Endothelial cell of umbilical vein (primary cell): ENCODE data around the gene RARS1. TPM values are rescaled to one million over a fixed set of nuclear protein-coding genes. Genes with fewer than 3 reads are reported as not detected.

ENCODE experiments used
- BruUV-seq: library from RNA; stranded (reverse); fragments of 400-500 nt; replicated peaks from 2 replicates; lab custom pipeline; 2021; lab: Mats Ljungman, UMichigan
- CTCF ChIA-PET: fragments of 300-600, 350-600 bp; sonication (Branson Sonifier 250); formaldehyde crosslinking; loops from one replicate; lab custom pipeline; 2021; ENCODE audit warnings: antibody characterized with exemption, inconsistent platforms; lab: Charles Lee
- POLR2A ChIA-PET: fragments of 300-600, 350-600 bp; sonication (Branson Sonifier 250); formaldehyde crosslinking; loops from one replicate; lab custom pipeline; 2021; ENCODE audit warnings: antibody characterized with exemption, inconsistent platforms; lab: Charles Lee
- DNase-seq: peaks from one replicate; pipeline ENCODE4 v3.0.0-alpha.2; 2011; ENCODE audit warnings: low read depth, low spot score
- FAIRE-seq: peaks from 2 replicates; lab custom pipeline; 2011; peaks lifted over from hg19 to GRCh38; lab: Jason Lieb, UNC
- H2AFZ ChIP-seq: 2 replicates; pipeline ENCODE4 v1.6.0; 2012; ENCODE audit warnings: low read depth, low read length, control low read depth, inconsistent platforms
- H3K27ac ChIP-seq: 2 replicates; pipeline ENCODE4 v1.5.1; 2011; ENCODE audit warnings: low read depth, mild to moderate bottlenecking, control low read depth, low read length, moderate library complexity; ENCODE audit not compliant: insufficient read depth
- H3K27me3 ChIP-seq, 2 experiments: 2 replicates each; pipeline versions ENCODE4 v1.6.0 to v1.6.1; 2011; ENCODE audit warnings: low read length in 2 of 2, mixed read lengths in 1 of 2; ENCODE audit not compliant: control insufficient read depth in 2 of 2, insufficient read depth in 2 of 2
- H3K36me3 ChIP-seq, 2 experiments: 2 replicates in 1 of 2; 3 replicates in 1 of 2; pipeline ENCODE4 v1.5.1; 2011; ENCODE audit warnings: low read length in 2 of 2, mild to moderate bottlenecking in 1 of 2, moderate library complexity in 1 of 2; ENCODE audit not compliant: control insufficient read depth in 2 of 2, insufficient read depth in 2 of 2; ENCODE audit errors: extremely low read depth in 1 of 2
- H3K4me1 ChIP-seq: 3 replicates; pipeline ENCODE4 v1.5.1; 2011; ENCODE audit warnings: mild to moderate bottlenecking, low read length; ENCODE audit not compliant: control insufficient read depth, insufficient read depth; ENCODE audit errors: extremely low read depth
- H3K4me2 ChIP-seq: 2 replicates; pipeline ENCODE4 v1.6.1; 2011; ENCODE audit warnings: low read length, control low read depth, mixed read lengths; ENCODE audit not compliant: insufficient read depth
- H3K4me3 ChIP-seq, 3 experiments: fragments of 200-600 bp in 1 of 3; sonication (generic), shearing (Covaris generic) in 1 of 3; replicated peaks in 1 of 3; 2 replicates each; pipeline ENCODE4 v1.5.1; 2011 to 2016; ENCODE audit warnings: control low read depth in 3 of 3, low read length in 3 of 3, mild to moderate bottlenecking in 2 of 3, inconsistent platforms in 1 of 3, low read depth in 1 of 3, moderate library complexity in 1 of 3; ENCODE audit not compliant: insufficient read depth in 1 of 3
- H3K79me2 ChIP-seq: 2 replicates; pipeline ENCODE4 v1.6.0; 2012; ENCODE audit warnings: low read length, inconsistent platforms; ENCODE audit not compliant: control insufficient read depth, insufficient read depth
- H3K9ac ChIP-seq: replicated peaks from 2 replicates; pipeline ENCODE3; 2011; ENCODE audit warnings: low read length, control low read depth; ENCODE audit not compliant: insufficient read depth; ENCODE audit errors: extremely low read depth
- H3K9me1 ChIP-seq: replicated peaks from 3 replicates; pipeline ENCODE4 v1.6.0; 2011; ENCODE audit warnings: mild to moderate bottlenecking, low read length; ENCODE audit not compliant: control insufficient read depth, insufficient read depth; ENCODE audit errors: extremely low read depth
- H3K9me3 ChIP-seq: replicated peaks from 2 replicates; pipeline ENCODE4 v1.5.1; 2012; ENCODE audit warnings: low read length, inconsistent platforms; ENCODE audit not compliant: control insufficient read depth, insufficient read depth
- H4K20me1 ChIP-seq: replicated peaks from 2 replicates; pipeline ENCODE3; 2011; ENCODE audit warnings: mild to moderate bottlenecking, low read length; ENCODE audit not compliant: control insufficient read depth, insufficient read depth; ENCODE audit errors: extremely low read depth
- CTCF ChIP-seq, 2 donors: IDR thresholded peaks; 1 replicate in 1 of 2; 2 replicates in 1 of 2; pipeline ENCODE4 v1.5.1; 2011; ENCODE audit warnings: low read length in 2 of 2, mild to moderate bottlenecking in 2 of 2, moderate library complexity in 2 of 2, control low read depth in 1 of 2, inconsistent platforms in 1 of 2, low read depth in 1 of 2; ENCODE audit not compliant: insufficient read depth in 1 of 2; ENCODE audit errors: extremely low read depth in 1 of 2
- EZH2 ChIP-seq: IDR thresholded peaks from 2 replicates; pipeline ENCODE4 v1.6.1; 2012; ENCODE audit warnings: borderline replicate concordance, low read depth, mild to moderate bottlenecking, moderate library complexity, low read length, inconsistent platforms; ENCODE audit not compliant: severe bottlenecking
- FOS ChIP-seq: IDR thresholded peaks from 2 replicates; pipeline ENCODE4 v1.6.1; 2011; ENCODE audit warnings: mild to moderate bottlenecking, low read length, moderate library complexity, borderline replicate concordance; ENCODE audit not compliant: insufficient read depth
- GATA2 ChIP-seq: IDR thresholded peaks from 2 replicates; pipeline ENCODE4 v1.7.0; 2011; ENCODE audit warnings: low read depth, mild to moderate bottlenecking, moderate library complexity, mixed read lengths, low read length; ENCODE audit not compliant: insufficient read length, insufficient read depth
- JUN ChIP-seq: IDR thresholded peaks from 2 replicates; pipeline ENCODE4 v1.6.1; 2011; ENCODE audit warnings: borderline replicate concordance, low read depth; ENCODE audit not compliant: insufficient read length, insufficient read depth
- MAX ChIP-seq: IDR thresholded peaks from 2 replicates; pipeline ENCODE4 v1.6.1; 2011; ENCODE audit not compliant: insufficient read depth, insufficient read length
- MYC ChIP-seq: IDR thresholded peaks from one replicate; pipeline ENCODE4 v1.6.1; 2011; ENCODE audit warnings: mild to moderate bottlenecking, low read depth, low read length
- POLR2A ChIP-seq: IDR thresholded peaks from 2 replicates; pipeline ENCODE4 v1.6.1; 2012; ENCODE audit warnings: low read depth, mild to moderate bottlenecking, control low read depth, low read length
- POLR2AphosphoS5 ChIP-seq: IDR thresholded peaks from 2 replicates; pipeline ENCODE4 v1.6.1; 2012; ENCODE audit warnings: low read depth, mild to moderate bottlenecking, control low read depth, low read length, moderate library complexity; ENCODE audit not compliant: insufficient read depth
- dilution Hi-C: fragments of 300-500 bp; cut with MboI; formaldehyde crosslinking; loops from one replicate; pipeline ENCODE4 v1.15.0; 2019; ENCODE audit warnings: low sequenced_read_pairs; ENCODE audit not compliant: extremely low pct_ligation_motif_present
- intact Hi-C: fragments of 100-400 bp; cut with micrococcal nuclease; formaldehyde crosslinking; loops from one replicate; pipeline ENCODE4 v1.10.0; 2022
- polyA plus RNA-seq, 4 experiments: library from polyadenylated mRNA; depleted of rRNA in 3 of 4; stranded (reverse) in 3 of 4; unstranded in 1 of 4; fragments of >200 nt; gene quantifications; 2 replicates each; pipeline versions ENCODE4 v1.2.1 to v1.2.3, GENCODE V29; 2011 to 2012; ENCODE audit warnings: missing spikeins in 1 of 4
- total RNA-seq: library from RNA; stranded (reverse); gene quantifications from 2 replicates; pipeline ENCODE4 v1.2.3, GENCODE V29; 2021

The RARS1 gene
- total and polyA plus RNA-seq, 2 donors (not counting 3 experiments of a cell fraction or from before 2014, with no cell fraction given) = 28.0 to 104 TPM

GRCh38 chr5:168463081-168463480 is 23.2 kb upstream of the RARS1 start:
- Histone ChIP-seq H4K20me1 (no peaks in the 10 kb centered on the region), H3K4me3 (no peak overlapping the region), H3K27me3 (no peaks in the 10 kb centered on the region), H3K4me1 (no peaks in the 10 kb centered on the region), H3K36me3 (no peaks in the 10 kb centered on the region), H3K4me2 (no peak overlapping the region), H3K27ac (no peak overlapping the region), H3K79me2 (no peaks in the 10 kb centered on the region), H3K9ac (no peak overlapping the region), H3K9me1 (no peaks in the 10 kb centered on the region), H2AFZ (no peak overlapping the region), H3K9me3 (no peaks in the 10 kb centered on the region)
- DNase-seq = no peak
- no peak for FAIRE-seq
- intact Hi-C loops (no loop called here), dilution Hi-C loops (no loop called here)
- TF ChIP-seq GATA2 (no peak), FOS (no peak), MAX (no peak), JUN (no peak), POLR2A (no peak), CTCF (IDR thresholded peaks at IDR 0.05; ENCODE audit: extremely low read depth in 1 of 2, insufficient read depth in 1 of 2, low read depth in 1 of 2, low read length in 2 of 2) (no peak), MYC (no peak), POLR2AphosphoS5 (no peak), EZH2 (no peak)
- ChIA-PET CTCF (no interaction called here), POLR2A (interaction anchor here (0.6 kb wide), 1 partner anchor 24 kb away, joined by 3 read pairs; no protein-coding TSS in a partner anchor)
- BruUV-seq = no TSS peak
